ENCODE measurements around the gene VANGL1.

DNA sequence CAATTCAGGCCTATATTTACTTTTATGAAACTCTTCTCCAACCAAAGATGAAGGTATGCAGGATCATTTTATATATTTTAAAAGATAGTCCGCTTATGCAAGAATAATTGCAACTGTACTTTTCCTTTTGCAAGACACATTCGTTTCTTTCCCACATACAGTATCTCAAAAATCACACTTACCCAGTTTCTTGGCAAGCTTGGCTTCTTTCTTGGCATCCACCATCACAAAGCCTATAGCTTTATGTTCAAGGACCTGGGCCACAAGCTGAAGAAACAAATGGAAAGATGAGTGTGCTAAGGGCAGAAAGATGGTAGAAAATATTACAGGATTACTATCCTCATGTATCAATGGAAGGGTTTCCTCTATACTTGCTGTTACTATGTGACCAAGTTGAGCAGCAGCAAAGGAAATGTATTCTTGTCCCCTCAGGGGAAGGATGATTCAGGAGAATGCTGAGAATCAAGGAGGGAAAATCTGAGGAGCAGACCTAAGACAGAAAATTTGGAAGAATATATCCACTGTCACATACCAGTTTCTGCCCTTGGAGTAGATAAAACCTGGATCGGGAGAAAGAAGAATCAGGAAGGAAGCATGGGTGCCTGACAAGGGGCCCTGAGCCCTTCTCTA lies 103.0 kb downstream of the VANGL1 start:
- no peak for TF ChIP-seq EZH2 (IDR thresholded peaks at IDR 0.05)
- TF ChIP-seq POLR2AphosphoS5 (IDR thresholded peaks at IDR 0.05; ENCODE audit: borderline replicate concordance, low read depth, low read length) = no peak
- TF ChIP-seq FOXP2 (optimal IDR thresholded peaks at IDR 0.05; ENCODE audit: control extremely low read depth, extremely low read length, insufficient read depth) = no peak
